ENCODE data around the gene EGFL8.
"Not testable (repeated sequence)": the region's sequence is repeated elsewhere in the genome, so short reads cannot be mapped to it uniquely, and the experiment has no call there.

The EGFL8 gene

DNA sequence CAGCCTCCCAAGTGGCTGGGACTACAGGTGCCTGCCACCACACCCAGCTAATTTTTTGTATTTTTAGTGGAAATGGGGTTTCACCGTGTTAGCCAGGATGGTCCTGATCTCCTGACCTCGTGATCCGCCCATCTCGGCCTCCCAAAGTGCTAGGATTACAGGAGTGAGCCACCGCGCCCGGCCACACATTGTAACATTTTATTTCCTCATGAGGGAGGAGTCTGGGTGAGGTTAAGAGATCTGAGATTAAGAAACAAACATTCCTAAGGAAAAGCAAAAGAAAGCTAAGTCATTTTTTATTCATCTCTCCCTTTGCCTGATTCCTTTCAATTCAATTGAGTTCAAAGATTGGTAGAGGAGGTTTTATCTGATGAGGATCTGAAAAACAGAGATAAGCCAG is 20.2 kb upstream of the EGFL8 start:
- not testable (repeated sequence) for H3K27ac ChIP-seq (ENCODE audit: low read depth, low read length); H3K9ac ChIP-seq (ENCODE audit: low read length in 5 of 5); H3K27me3 ChIP-seq (ENCODE audit: control insufficient read depth in 5 of 5, insufficient read depth in 4 of 5, low read length in 5 of 5); H3K9me3 ChIP-seq (ENCODE audit: control insufficient read depth in 5 of 5, low read length in 5 of 5); H3K36me3 ChIP-seq (ENCODE audit: control insufficient read depth in 5 of 5, insufficient read depth in 5 of 5, low read length in 5 of 5); H3K4me3 ChIP-seq (ENCODE audit: low read depth in 1 of 5, low read length in 5 of 5)
- peaks cover 2 to 20% (median 17%) of the 10 kb centered on the region in 5 donors for H3K4me1 ChIP-seq (ENCODE audit: control insufficient read depth in 5 of 5, insufficient read depth in 5 of 5, low read length in 5 of 5)

DNA sequence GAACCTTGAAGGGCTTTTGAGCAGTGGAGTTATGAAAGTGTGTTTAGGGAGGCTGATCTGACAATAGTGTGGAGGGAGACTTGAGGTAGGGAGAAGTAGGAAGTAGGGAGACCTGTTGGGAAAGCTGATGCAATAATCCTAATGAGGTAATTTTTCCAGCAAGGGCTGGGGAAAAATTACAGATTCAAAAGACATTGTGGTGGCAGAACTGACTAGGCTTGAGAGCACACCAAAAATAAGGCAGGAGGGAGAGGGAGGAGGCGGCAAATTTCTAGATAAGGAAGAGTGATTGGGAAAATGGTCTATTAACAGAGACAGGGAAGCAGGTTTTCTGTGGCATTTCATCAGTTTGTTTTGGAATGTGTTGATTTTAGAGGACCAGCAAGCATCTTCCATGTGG is 18.1 kb upstream of the EGFL8 start:
- Histone ChIP-seq H3K4me3 (ENCODE audit: low read depth in 1 of 5, low read length in 5 of 5) (no peak overlapping the region), H3K9ac (ENCODE audit: low read length in 5 of 5) (no peak overlapping the region)

DNA sequence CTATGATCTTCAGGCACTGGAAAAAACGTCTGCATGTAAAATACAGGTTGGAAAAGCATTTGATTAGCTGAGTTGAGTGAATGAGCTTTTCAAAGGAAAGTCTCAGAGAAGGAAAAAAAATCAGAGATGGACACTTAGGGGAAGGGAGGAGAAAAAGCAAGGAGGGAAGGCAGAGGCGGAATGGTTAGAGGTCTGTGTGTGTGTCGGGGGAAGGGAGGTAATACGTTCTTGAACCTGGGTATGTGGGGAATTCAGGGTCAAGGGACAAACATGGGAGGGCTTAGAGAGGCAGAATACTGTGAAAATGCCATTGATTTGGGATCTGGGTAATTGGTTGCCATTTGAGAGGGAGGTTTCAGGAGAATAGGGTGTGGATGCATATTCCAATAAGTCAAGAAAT is 17.7 kb upstream of the EGFL8 start:
- H3K9me3 ChIP-seq (ENCODE audit: control insufficient read depth in 5 of 5, low read length in 5 of 5): no peaks in the 10 kb centered on the region
- no peak overlapping the region for H3K27ac ChIP-seq (ENCODE audit: low read depth, low read length)
- no peak overlapping the region for H3K9ac ChIP-seq (ENCODE audit: low read length in 5 of 5)
- no peaks in the 10 kb centered on the region for H3K36me3 ChIP-seq (ENCODE audit: control insufficient read depth in 5 of 5, insufficient read depth in 5 of 5, low read length in 5 of 5)
- H3K4me3 ChIP-seq (ENCODE audit: low read depth in 1 of 5, low read length in 5 of 5): no peak overlapping the region
- peaks cover 0 to 15% (median 14%) of the 10 kb centered on the region in 5 donors for H3K4me1 ChIP-seq (ENCODE audit: control insufficient read depth in 5 of 5, insufficient read depth in 5 of 5, low read length in 5 of 5)
- H3K27me3 ChIP-seq (ENCODE audit: control insufficient read depth in 5 of 5, insufficient read depth in 4 of 5, low read length in 5 of 5): peaks cover 3 to 22% (median 8%) of the 10 kb centered on the region in 5 donors

More for the DNA sequence above, 18.1 kb upstream of the EGFL8 start:
- peaks cover 3 to 19% (median 8%) of the 10 kb centered on the region in 5 donors for H3K27me3 ChIP-seq (ENCODE audit: control insufficient read depth in 5 of 5, insufficient read depth in 4 of 5, low read length in 5 of 5)
- H3K4me1 ChIP-seq (ENCODE audit: control insufficient read depth in 5 of 5, insufficient read depth in 5 of 5, low read length in 5 of 5): peaks cover 0 to 15% (median 14%) of the 10 kb centered on the region in 5 donors
- H3K36me3 ChIP-seq (ENCODE audit: control insufficient read depth in 5 of 5, insufficient read depth in 5 of 5, low read length in 5 of 5): no peaks in the 10 kb centered on the region
- no peak overlapping the region for H3K27ac ChIP-seq (ENCODE audit: low read depth, low read length)
- no peaks in the 10 kb centered on the region for H3K9me3 ChIP-seq (ENCODE audit: control insufficient read depth in 5 of 5, low read length in 5 of 5)

DNA sequence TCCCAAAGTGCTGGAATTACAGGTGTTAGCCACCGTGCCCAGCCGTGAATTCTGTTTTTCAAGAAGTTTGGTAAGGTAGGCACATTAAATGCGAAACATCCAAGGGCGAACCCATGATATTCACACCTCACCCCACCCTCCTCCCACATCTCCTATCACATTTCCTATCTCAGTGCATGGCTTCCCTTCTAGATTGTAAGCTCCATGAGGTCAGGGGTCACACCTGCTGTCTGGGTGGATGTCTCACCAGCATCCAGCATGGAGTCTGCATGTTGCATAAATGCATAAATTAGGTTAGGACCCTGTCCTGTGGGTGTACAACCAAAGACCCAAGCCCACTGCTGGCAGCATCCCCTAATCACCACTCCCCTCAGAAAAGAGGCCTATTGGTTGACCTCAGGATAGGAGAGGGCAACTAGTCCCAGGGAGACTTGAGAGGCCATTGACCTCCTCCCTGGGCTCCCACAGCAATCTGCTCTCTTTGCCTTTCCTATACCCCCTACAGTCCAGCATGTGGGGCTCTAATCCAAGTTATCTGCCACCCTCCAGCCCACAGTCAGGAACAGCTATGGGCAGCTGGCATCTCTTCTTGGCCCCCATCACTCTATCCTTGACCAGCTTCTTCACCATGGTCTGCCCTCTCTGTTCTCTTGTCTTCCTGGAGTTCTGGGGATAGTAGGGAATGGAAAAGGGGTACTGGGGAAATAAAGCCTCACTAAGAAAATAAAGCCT is 16.8 kb upstream of the EGFL8 start:
- Histone ChIP-seq H3K4me1 (ENCODE audit: control insufficient read depth in 5 of 5, insufficient read depth in 5 of 5, low read length in 5 of 5) (peaks cover 0 to 22% (median 21%) of the 10 kb centered on the region in 5 donors), H3K9ac (ENCODE audit: low read length in 5 of 5) (peak overlapping the region in 1 of 5 donors; percentile 69), H3K27me3 (ENCODE audit: control insufficient read depth in 5 of 5, insufficient read depth in 4 of 5, low read length in 5 of 5) (peaks cover 3 to 19% (median 8%) of the 10 kb centered on the region in 5 donors), H3K4me3 (ENCODE audit: low read depth in 1 of 5, low read length in 5 of 5) (peak overlapping the region in 1 of 5 donors; percentile 63), H3K27ac (ENCODE audit: low read depth, low read length) (no peak overlapping the region), H3K9me3 (ENCODE audit: control insufficient read depth in 5 of 5, low read length in 5 of 5) (no peaks in the 10 kb centered on the region), H3K36me3 (ENCODE audit: control insufficient read depth in 5 of 5, insufficient read depth in 5 of 5, low read length in 5 of 5) (no peaks in the 10 kb centered on the region)

DNA sequence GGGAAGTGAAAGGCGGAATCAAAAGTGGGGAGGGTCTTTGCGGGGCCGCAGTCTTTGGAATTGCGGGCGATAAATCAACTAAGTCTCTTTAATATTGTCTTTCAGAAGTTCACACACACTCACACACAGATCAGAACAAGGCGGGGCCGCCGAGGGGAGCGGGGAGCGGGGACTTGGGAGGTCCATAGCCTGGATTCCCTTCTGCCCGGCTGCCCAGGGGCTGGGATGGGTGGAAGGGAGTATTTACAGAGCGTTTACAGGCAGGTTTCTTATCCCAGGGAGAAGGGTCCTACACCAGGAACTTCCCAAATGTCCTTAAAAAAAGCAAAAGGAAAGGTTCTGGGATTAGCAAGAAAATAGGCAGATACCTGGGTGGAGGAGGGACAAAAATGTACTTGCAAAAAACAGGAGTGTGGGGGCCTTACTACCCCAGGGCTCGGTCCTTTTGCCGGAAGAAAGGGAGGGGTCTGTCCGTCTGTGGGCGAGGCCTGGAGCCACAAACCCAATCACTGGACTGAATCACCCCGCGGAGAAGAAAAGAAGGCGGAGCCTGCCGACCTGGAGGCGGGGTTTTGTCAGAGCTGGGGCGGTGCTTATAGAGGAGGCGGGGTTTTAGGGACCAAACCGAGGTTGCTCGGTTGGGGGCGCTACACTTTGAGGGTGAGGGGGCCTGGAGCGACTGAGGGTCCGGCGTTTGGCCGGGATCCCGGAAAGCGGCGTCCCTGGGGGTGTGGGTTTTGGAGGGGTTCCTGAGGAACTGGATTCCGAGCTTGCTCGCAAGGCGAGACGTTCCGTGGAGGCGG is 15.9 kb upstream of the EGFL8 start:
- Histone ChIP-seq H3K4me1 (ENCODE audit: control insufficient read depth in 5 of 5, insufficient read depth in 5 of 5, low read length in 5 of 5) (peaks cover 0 to 31% (median 31%) of the 10 kb centered on the region in 5 donors), H3K27ac (ENCODE audit: low read depth, low read length) (no peak overlapping the region), H3K9ac (ENCODE audit: low read length in 5 of 5) (peak overlapping the region in 4 of 5 donors; percentile 1 to 69 (median 40)), H3K4me3 (ENCODE audit: low read depth in 1 of 5, low read length in 5 of 5) (peak overlapping the region; percentile 58 to 72 (median 63)), H3K36me3 (ENCODE audit: control insufficient read depth in 5 of 5, insufficient read depth in 5 of 5, low read length in 5 of 5) (no peaks in the 10 kb centered on the region), H3K9me3 (ENCODE audit: control insufficient read depth in 5 of 5, low read length in 5 of 5) (no peaks in the 10 kb centered on the region), H3K27me3 (ENCODE audit: control insufficient read depth in 5 of 5, insufficient read depth in 4 of 5, low read length in 5 of 5) (peaks cover 3 to 19% (median 8%) of the 10 kb centered on the region in 5 donors)

DNA sequence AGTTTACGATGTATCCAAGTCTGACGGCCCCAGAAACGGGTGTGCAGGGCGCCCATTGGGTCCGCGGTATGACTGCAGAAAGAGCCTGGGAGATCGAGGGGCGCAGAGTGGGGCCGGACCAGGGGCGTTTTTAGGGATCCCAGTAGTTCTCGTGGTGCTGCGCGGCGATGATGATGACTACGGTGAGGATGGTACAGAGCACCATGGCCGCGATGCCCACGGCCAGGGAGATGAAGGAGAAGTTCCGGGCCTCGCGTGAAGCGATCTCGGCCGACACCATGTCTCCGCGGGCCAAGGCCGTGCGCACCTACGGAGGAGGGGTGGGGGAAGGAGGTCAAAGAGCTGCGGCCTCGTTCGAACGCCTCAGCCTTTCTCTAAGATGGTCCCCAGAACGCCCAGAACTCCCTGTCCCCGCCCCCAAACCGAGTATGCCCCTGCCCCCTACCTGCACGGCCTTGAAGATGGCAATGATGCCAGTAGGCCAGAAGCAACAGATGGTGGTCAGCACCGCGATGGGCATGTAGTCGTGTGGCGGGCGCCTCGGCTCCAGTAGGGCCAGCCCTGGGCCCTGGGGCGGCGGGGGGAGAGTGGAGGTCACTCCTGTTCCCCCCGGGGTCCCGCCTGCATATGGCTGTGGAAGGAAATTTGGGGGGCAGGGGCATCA is 15.2 kb upstream of the EGFL8 start:
- Histone ChIP-seq H3K4me3 (ENCODE audit: low read depth in 1 of 5, low read length in 5 of 5) (peak overlapping the region; percentile 58 to 69 (median 59)), H3K27ac (ENCODE audit: low read depth, low read length) (no peak overlapping the region), H3K27me3 (ENCODE audit: control insufficient read depth in 5 of 5, insufficient read depth in 4 of 5, low read length in 5 of 5) (peaks cover 3 to 19% (median 8%) of the 10 kb centered on the region in 5 donors), H3K9me3 (ENCODE audit: control insufficient read depth in 5 of 5, low read length in 5 of 5) (no peaks in the 10 kb centered on the region), H3K9ac (ENCODE audit: low read length in 5 of 5) (peak overlapping the region in 1 of 5 donors; percentile 25), H3K4me1 (ENCODE audit: control insufficient read depth in 5 of 5, insufficient read depth in 5 of 5, low read length in 5 of 5) (peaks cover 0 to 38% (median 36%) of the 10 kb centered on the region in 5 donors), H3K36me3 (ENCODE audit: control insufficient read depth in 5 of 5, insufficient read depth in 5 of 5, low read length in 5 of 5) (no peaks in the 10 kb centered on the region)

DNA sequence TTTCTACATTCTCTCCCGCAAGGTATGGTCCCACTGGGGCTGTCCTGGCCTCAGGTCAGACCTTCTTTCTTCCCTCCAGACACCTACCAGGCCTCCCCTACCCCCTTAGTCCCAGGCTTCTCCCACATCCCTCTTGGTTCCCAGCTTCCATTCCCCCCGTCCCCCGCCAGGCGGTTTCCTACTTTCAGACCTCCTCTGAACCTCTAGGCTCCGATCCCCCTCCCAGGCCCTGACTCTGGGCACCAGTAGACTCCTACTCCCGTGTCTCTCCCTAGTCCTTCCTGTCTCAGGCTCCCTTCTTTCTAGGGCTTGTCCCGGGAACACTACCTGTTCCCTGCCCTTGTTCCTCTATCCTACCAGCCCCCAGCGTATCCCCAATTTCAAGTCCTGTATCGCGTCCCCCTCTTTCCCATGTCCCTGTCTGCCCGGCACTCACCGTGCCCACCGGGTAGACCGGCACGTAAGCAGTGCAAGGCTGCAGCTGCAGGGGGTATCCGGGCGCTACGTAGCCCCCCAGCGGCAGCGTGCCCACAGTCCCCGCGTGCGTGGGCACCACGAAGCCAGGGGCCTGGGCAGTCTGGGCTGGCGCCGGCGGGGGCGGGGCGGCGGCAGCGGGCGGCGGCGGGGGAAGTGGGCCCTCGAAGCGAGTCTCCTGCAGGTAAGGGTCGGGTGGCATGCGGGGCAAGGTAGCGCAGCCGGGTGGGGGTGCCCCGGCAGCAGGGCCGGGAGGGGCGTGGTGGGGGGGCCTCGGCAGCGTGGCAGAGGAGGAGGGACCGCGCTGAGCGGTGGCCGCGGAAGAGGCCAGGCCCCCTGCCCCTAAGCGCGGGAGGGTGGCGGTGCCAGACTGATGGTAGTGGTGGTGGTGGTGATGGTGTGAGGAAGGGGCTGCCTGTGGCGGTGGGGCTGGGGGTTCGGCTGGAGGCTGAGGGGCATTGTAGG is 14.2 kb upstream of the EGFL8 start:
- no peaks in the 10 kb centered on the region for H3K9me3 ChIP-seq (ENCODE audit: control insufficient read depth in 5 of 5, low read length in 5 of 5)
- H3K27me3 ChIP-seq (ENCODE audit: control insufficient read depth in 5 of 5, insufficient read depth in 4 of 5, low read length in 5 of 5): peaks cover 3 to 19% (median 8%) of the 10 kb centered on the region in 5 donors
- no peak overlapping the region for H3K4me3 ChIP-seq (ENCODE audit: low read depth in 1 of 5, low read length in 5 of 5)
- no peak overlapping the region for H3K9ac ChIP-seq (ENCODE audit: low read length in 5 of 5)
- no peak overlapping the region for H3K27ac ChIP-seq (ENCODE audit: low read depth, low read length)
- H3K36me3 ChIP-seq (ENCODE audit: control insufficient read depth in 5 of 5, insufficient read depth in 5 of 5, low read length in 5 of 5): no peaks in the 10 kb centered on the region
- H3K4me1 ChIP-seq (ENCODE audit: control insufficient read depth in 5 of 5, insufficient read depth in 5 of 5, low read length in 5 of 5): peaks cover 0 to 48% (median 46%) of the 10 kb centered on the region in 5 donors

DNA sequence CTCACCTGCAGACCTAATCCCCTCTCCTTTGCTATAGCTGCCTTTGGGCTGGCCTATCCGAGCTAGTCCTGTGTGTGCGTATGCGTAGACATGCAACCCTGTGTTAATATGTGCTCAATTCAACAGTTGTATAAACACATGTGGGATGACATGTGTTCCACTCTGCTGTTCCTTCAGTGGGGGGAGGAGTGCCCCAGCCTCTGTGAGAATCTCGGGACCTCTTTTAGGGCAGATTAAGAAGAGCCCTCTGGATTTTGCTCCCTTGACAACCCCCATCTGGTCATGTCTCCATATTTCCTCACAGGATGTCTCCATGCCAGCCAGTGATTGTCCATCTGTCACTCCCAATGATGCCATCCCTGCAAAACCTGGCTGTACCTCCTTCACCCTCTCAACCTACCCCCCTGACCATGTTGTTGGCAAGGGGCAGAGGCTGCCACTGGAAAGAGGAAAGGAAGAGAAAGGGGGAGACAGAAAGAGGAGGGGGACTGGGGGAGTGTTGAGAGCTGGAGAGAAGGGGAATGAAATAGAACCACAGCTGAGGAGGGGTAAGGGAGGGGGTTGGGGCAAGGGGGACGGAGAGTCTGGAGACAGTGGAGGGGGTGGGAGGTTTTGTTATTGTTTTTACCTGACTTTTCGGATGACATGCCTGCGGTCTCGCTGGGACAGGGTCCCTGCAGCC is 13.1 kb upstream of the EGFL8 start:
- H3K9ac ChIP-seq (ENCODE audit: low read length in 5 of 5): no peak overlapping the region
- peaks cover 3 to 19% (median 8%) of the 10 kb centered on the region in 5 donors for H3K27me3 ChIP-seq (ENCODE audit: control insufficient read depth in 5 of 5, insufficient read depth in 4 of 5, low read length in 5 of 5)
- H3K36me3 ChIP-seq (ENCODE audit: control insufficient read depth in 5 of 5, insufficient read depth in 5 of 5, low read length in 5 of 5): peaks cover 0 to 5% (median 3%) of the 10 kb centered on the region in 5 donors
- H3K9me3 ChIP-seq (ENCODE audit: control insufficient read depth in 5 of 5, low read length in 5 of 5): no peaks in the 10 kb centered on the region
- no peak overlapping the region for H3K27ac ChIP-seq (ENCODE audit: low read depth, low read length)
- peak overlapping the region in 2 of 5 donors; percentile 25 to 47 for H3K4me3 ChIP-seq (ENCODE audit: low read depth in 1 of 5, low read length in 5 of 5)
- H3K4me1 ChIP-seq (ENCODE audit: control insufficient read depth in 5 of 5, insufficient read depth in 5 of 5, low read length in 5 of 5): peaks cover 0 to 55% (median 52%) of the 10 kb centered on the region in 5 donors

All from subcutaneous abdominal adipose tissue (tissue), 5 donors.